WTC11 (cell line): ENCODE results near the gene RMDN3. TPM values are rescaled to one million over a fixed set of nuclear protein-coding genes. Genes with fewer than 3 reads are reported as not detected.
A peak's percentile ranks its signal among the peaks of the same experiment; 100 is the strongest.

Experiments used
- ATAC-seq: fragments of 200-7000 bp; cut with Tn5 transposase; 2 replicates; pipeline ENCODE4 v1.10.0; 2021; ENCODE audit warnings: mild to moderate bottlenecking, moderate library complexity
- CTCF ChIA-PET: fragments of 300-600 bp; sonication (Branson Sonifier 250); formaldehyde crosslinking; loops from one replicate; lab custom pipeline; 2021; ENCODE audit warnings: antibody characterized with exemption; lab: Charles Lee
- POLR2A ChIA-PET: fragments of 350-600 bp; sonication (Branson Sonifier 250); formaldehyde crosslinking; loops from one replicate; lab custom pipeline; 2021; ENCODE audit warnings: antibody characterized with exemption; lab: Charles Lee
- DNase-seq: peaks from one replicate; pipeline ENCODE4 v3.0.0; 2021; ENCODE audit warnings: low spot score
- H3K27ac Mint-ChIP-seq: 2 replicates; pipeline ENCODE4 v1.8.0; 2021; ENCODE audit warnings: mixed read lengths
- H3K27me3 Mint-ChIP-seq: 2 replicates; pipeline ENCODE4 v1.8.0; 2021; ENCODE audit warnings: low read depth, mild to moderate bottlenecking, moderate library complexity, mixed read lengths
- H3K36me3 Mint-ChIP-seq: 2 replicates; pipeline ENCODE4 v1.8.0; 2021; ENCODE audit warnings: mixed read lengths
- H3K4me1 Mint-ChIP-seq: 2 replicates; pipeline ENCODE4 v1.8.0; 2022; ENCODE audit warnings: mixed read lengths
- H3K4me3 Mint-ChIP-seq: 2 replicates; pipeline ENCODE4 v1.8.0; 2021; ENCODE audit warnings: mild to moderate bottlenecking, moderate library complexity, mixed read lengths
- H3K9me3 Mint-ChIP-seq: 2 replicates; pipeline ENCODE4 v1.8.0; 2021; ENCODE audit warnings: mixed read lengths
- CBFB ChIP-seq: sonication (generic); formaldehyde crosslinking; IDR thresholded peaks from 2 replicates; pipeline ENCODE4 v1.8.1; 2022; ENCODE audit warnings: mild to moderate bottlenecking, low read depth, missing genetic modification reagents
- ELF4 ChIP-seq: sonication (generic); formaldehyde crosslinking; IDR thresholded peaks from 2 replicates; pipeline ENCODE4 v1.8.1; 2022; ENCODE audit warnings: low read depth, mild to moderate bottlenecking, moderate library complexity, missing genetic modification reagents
- GABPB1 ChIP-seq: sonication (generic); formaldehyde crosslinking; IDR thresholded peaks from 2 replicates; pipeline ENCODE4 v1.8.1; 2023; ENCODE audit warnings: mild to moderate bottlenecking, missing genetic modification reagents
- KAT7 ChIP-seq: sonication (generic); formaldehyde crosslinking; IDR thresholded peaks from 2 replicates; pipeline ENCODE4 v1.8.1; 2023; ENCODE audit warnings: missing genetic modification reagents, mild to moderate bottlenecking, borderline replicate concordance
- NR2C2 ChIP-seq: sonication (generic); formaldehyde crosslinking; IDR thresholded peaks from 2 replicates; pipeline ENCODE4 v1.8.0; 2022; ENCODE audit warnings: mild to moderate bottlenecking, missing genetic modification reagents
- NR3C1 ChIP-seq: sonication (generic); formaldehyde crosslinking; conservative IDR thresholded peaks from 2 replicates; pipeline ENCODE4 v1.8.1; 2023; ENCODE audit warnings: low read depth, mild to moderate bottlenecking, missing genetic modification reagents
- ZNF121 ChIP-seq: sonication (generic); formaldehyde crosslinking; IDR thresholded peaks from 2 replicates; pipeline ENCODE4 v1.8.0; 2023; ENCODE audit warnings: missing genetic modification reagents
- ZNF138 ChIP-seq: sonication (generic); formaldehyde crosslinking; conservative IDR thresholded peaks from 2 replicates; pipeline ENCODE4 v1.8.1; 2022; ENCODE audit warnings: mild to moderate bottlenecking, moderate library complexity, missing genetic modification reagents
- ZNF219 ChIP-seq: sonication (generic); formaldehyde crosslinking; IDR thresholded peaks from 2 replicates; pipeline ENCODE4 v1.8.0; 2023; ENCODE audit warnings: missing genetic modification reagents, mild to moderate bottlenecking, borderline replicate concordance
- ZNF317 ChIP-seq: sonication (generic); formaldehyde crosslinking; IDR thresholded peaks from 2 replicates; pipeline ENCODE4 v1.8.1; 2023; ENCODE audit warnings: low read depth, mild to moderate bottlenecking, moderate library complexity, missing genetic modification reagents, borderline replicate concordance
- total RNA-seq: library from RNA; stranded (reverse); gene quantifications from 3 replicates; pipeline ENCODE4 v1.2.3, GENCODE V29; 2021
- TF ChIP-seq, protein P1 (sequence below): sonication (generic); formaldehyde crosslinking; IDR thresholded peaks from 2 replicates; pipeline ENCODE4 v1.8.1; 2023; ENCODE audit warnings: mild to moderate bottlenecking, missing genetic modification reagents, borderline replicate concordance
- TF ChIP-seq, protein P2 (sequence below): sonication (generic); formaldehyde crosslinking; IDR thresholded peaks from 2 replicates; pipeline ENCODE4 v1.8.1; 2023; ENCODE audit warnings: mild to moderate bottlenecking, missing genetic modification reagents, moderate library complexity
- TF ChIP-seq, protein P3 (sequence below): sonication (generic); formaldehyde crosslinking; IDR thresholded peaks from 2 replicates; pipeline ENCODE4 v1.8.0; 2022; ENCODE audit warnings: mild to moderate bottlenecking, missing genetic modification reagents
- TF ChIP-seq, protein P4 (sequence below): sonication (generic); formaldehyde crosslinking; IDR thresholded peaks from 2 replicates; pipeline ENCODE4 v1.8.1; 2023; ENCODE audit warnings: mild to moderate bottlenecking, missing genetic modification reagents
- TF ChIP-seq, protein P5 (sequence below): sonication (generic); formaldehyde crosslinking; IDR thresholded peaks from 2 replicates; pipeline ENCODE4 v1.8.1; 2023; ENCODE audit warnings: mild to moderate bottlenecking, missing genetic modification reagents, moderate library complexity

Gene RMDN3
- total RNA-seq, 1 experiment from 2014 or later, result 22.8 TPM

DNA sequence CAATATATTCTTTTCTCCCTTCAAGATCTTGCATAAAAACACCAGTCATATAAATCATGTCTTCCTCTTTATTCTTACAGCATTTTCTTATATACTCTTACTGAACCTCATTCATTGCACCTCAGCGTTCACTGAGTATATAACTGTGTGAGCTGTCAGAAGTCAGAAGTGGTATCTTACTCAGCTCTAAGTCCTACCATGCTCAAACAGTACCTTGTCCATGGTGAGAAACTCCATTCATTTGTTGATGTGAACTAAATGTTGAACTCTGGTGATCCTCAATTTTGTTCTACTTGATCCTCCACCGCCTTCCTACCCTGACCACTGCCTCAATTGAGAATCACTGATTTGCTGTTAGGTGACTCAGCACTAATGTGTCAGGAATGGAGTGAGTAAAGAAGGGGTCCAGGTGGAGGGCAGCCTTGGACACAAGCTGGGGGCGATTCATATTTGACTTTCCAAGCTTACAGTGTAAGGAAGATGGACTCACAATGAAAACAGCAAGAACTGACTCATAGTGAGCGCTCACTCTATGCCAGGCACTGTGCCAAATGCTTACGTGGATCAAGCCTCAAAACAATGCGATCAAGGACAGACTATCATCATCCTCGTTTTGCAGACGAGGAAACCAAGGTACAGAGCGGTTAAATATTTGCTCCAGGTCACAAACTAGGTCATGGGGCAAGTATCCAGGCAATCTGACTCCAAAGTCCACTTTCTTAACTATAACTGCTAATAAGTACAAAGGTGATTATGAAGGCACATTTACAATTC lies 38.3 kb upstream of the RMDN3 start (continued):
- TF ChIP-seq GABPB1, result no peak
- TF ChIP-seq, all 79 proteins: peak for 0

DNA sequence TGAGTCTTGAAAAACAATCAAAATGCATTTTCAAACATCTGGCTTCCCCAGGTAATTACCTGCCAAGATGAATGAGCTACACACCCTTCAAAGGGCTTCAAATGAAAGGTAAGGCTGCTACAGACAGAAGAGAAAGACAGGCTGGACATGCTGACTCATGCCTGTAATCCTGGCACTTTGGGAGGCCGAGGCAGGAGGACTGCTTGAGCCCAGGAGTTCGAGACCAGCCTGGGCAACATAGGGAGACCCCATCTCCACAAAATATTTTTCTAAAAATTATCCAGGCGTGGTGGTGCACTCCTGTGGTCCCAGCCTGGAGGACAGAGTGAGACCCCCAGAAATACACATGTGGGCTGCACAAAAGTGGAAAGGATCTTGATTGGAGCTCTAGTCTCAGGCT lies 37.3 kb upstream of the RMDN3 start:
- POLR2A ChIA-PET, result interaction anchor here (0.6 kb wide), 1 partner anchor 9 kb away, joined by 3 read pairs; no protein-coding TSS in a partner anchor
- CTCF ChIA-PET, result interaction anchor here (0.7 to 1.0 kb wide), 3 partner anchors 14 to 103 kb away, joined by 3 read pairs; partner anchors contain the start of genes DNAJC17 and ZFYVE19

DNA sequence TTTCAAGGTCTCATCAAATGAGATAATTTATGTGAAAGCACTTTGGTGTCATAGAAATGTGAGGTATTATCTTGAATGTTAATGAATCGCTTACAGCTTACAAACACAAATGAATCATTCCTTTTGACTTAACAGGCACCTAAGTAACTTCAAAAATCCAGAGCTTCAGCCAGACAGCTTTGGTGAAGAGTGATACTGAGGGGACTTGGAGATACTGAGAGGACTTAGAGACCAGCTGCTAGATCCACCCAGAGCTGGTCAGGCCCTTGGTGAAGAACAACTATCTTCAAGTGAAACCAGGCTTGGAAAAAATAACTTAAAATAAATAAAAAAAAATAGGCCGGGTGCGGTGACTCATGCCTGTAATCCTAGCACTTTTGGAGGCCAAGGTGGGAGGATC lies 35.7 kb upstream of the RMDN3 start:
- H3K4me3 Mint-ChIP-seq, result no peak overlapping the region
- ChIA-PET POLR2A (no interaction called here), CTCF (interaction anchor here (1.5 to 2.2 kb wide), 2 partner anchors 67 to 103 kb away, joined by 3 to 6 read pairs; partner anchors contain the start of gene VPS18)
- ATAC-seq, result no peak
- DNase-seq, result no peak
- no peaks in the 10 kb centered on the region for H3K9me3 Mint-ChIP-seq
- peaks cover 53% of the 10 kb centered on the region for H3K4me1 Mint-ChIP-seq
- H3K27ac Mint-ChIP-seq, result no peak overlapping the region
- TF ChIP-seq NR2C2, result no peak
- TF ChIP-seq ELF4 (CRISPR knock-in tag), result no peak
- no peak for TF ChIP-seq ZNF219 (CRISPR knock-in tag)
- TF ChIP-seq, protein P1, sequence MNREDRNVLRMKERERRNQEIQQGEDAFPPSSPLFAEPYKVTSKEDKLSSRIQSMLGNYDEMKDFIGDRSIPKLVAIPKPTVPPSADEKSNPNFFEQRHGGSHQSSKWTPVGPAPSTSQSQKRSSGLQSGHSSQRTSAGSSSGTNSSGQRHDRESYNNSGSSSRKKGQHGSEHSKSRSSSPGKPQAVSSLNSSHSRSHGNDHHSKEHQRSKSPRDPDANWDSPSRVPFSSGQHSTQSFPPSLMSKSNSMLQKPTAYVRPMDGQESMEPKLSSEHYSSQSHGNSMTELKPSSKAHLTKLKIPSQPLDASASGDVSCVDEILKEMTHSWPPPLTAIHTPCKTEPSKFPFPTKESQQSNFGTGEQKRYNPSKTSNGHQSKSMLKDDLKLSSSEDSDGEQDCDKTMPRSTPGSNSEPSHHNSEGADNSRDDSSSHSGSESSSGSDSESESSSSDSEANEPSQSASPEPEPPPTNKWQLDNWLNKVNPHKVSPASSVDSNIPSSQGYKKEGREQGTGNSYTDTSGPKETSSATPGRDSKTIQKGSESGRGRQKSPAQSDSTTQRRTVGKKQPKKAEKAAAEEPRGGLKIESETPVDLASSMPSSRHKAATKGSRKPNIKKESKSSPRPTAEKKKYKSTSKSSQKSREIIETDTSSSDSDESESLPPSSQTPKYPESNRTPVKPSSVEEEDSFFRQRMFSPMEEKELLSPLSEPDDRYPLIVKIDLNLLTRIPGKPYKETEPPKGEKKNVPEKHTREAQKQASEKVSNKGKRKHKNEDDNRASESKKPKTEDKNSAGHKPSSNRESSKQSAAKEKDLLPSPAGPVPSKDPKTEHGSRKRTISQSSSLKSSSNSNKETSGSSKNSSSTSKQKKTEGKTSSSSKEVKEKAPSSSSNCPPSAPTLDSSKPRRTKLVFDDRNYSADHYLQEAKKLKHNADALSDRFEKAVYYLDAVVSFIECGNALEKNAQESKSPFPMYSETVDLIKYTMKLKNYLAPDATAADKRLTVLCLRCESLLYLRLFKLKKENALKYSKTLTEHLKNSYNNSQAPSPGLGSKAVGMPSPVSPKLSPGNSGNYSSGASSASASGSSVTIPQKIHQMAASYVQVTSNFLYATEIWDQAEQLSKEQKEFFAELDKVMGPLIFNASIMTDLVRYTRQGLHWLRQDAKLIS (CRISPR knock-in tag), result no peak
- TF ChIP-seq, protein P2, sequence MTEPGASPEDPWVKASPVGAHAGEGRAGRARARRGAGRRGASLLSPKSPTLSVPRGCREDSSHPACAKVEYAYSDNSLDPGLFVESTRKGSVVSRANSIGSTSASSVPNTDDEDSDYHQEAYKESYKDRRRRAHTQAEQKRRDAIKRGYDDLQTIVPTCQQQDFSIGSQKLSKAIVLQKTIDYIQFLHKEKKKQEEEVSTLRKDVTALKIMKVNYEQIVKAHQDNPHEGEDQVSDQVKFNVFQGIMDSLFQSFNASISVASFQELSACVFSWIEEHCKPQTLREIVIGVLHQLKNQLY, result no peak
- no peak for TF ChIP-seq ZNF317
- TF ChIP-seq, protein P3, sequence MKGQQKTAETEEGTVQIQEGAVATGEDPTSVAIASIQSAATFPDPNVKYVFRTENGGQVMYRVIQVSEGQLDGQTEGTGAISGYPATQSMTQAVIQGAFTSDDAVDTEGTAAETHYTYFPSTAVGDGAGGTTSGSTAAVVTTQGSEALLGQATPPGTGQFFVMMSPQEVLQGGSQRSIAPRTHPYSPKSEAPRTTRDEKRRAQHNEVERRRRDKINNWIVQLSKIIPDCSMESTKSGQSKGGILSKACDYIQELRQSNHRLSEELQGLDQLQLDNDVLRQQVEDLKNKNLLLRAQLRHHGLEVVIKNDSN (CRISPR knock-in tag), result no peak
- TF ChIP-seq ZNF138 (CRISPR knock-in tag), result no peak
- no peak for TF ChIP-seq NR3C1 (CRISPR knock-in tag)
- TF ChIP-seq, protein P4, sequence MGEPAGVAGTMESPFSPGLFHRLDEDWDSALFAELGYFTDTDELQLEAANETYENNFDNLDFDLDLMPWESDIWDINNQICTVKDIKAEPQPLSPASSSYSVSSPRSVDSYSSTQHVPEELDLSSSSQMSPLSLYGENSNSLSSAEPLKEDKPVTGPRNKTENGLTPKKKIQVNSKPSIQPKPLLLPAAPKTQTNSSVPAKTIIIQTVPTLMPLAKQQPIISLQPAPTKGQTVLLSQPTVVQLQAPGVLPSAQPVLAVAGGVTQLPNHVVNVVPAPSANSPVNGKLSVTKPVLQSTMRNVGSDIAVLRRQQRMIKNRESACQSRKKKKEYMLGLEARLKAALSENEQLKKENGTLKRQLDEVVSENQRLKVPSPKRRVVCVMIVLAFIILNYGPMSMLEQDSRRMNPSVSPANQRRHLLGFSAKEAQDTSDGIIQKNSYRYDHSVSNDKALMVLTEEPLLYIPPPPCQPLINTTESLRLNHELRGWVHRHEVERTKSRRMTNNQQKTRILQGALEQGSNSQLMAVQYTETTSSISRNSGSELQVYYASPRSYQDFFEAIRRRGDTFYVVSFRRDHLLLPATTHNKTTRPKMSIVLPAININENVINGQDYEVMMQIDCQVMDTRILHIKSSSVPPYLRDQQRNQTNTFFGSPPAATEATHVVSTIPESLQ (CRISPR knock-in tag), result no peak
- TF ChIP-seq KAT7 (CRISPR knock-in tag), result no peak
- TF ChIP-seq, protein P5, sequence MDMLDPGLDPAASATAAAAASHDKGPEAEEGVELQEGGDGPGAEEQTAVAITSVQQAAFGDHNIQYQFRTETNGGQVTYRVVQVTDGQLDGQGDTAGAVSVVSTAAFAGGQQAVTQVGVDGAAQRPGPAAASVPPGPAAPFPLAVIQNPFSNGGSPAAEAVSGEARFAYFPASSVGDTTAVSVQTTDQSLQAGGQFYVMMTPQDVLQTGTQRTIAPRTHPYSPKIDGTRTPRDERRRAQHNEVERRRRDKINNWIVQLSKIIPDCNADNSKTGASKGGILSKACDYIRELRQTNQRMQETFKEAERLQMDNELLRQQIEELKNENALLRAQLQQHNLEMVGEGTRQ (CRISPR knock-in tag), result no peak
- peaks cover 10% of the 10 kb centered on the region for H3K36me3 Mint-ChIP-seq
- no peaks in the 10 kb centered on the region for H3K27me3 Mint-ChIP-seq

More for the DNA sequence above, 37.3 kb upstream of the RMDN3 start:
- H3K4me1 Mint-ChIP-seq, result peaks cover 48% of the 10 kb centered on the region
- no peaks in the 10 kb centered on the region for H3K9me3 Mint-ChIP-seq
- H3K36me3 Mint-ChIP-seq, result peaks cover 10% of the 10 kb centered on the region
- H3K27me3 Mint-ChIP-seq, result no peaks in the 10 kb centered on the region
- ATAC-seq (no peak), DNase-seq (no peak)
- H3K4me3 Mint-ChIP-seq, result no peak overlapping the region
- no peak overlapping the region; the same call in 1 of the 2 replicates for H3K27ac Mint-ChIP-seq
- TF ChIP-seq CBFB (CRISPR knock-in tag) (no peak), ZNF121 (CRISPR knock-in tag) (peak; percentile 82)
